ENCODE measurements around the gene MCC.

Gene MCC

DNA sequence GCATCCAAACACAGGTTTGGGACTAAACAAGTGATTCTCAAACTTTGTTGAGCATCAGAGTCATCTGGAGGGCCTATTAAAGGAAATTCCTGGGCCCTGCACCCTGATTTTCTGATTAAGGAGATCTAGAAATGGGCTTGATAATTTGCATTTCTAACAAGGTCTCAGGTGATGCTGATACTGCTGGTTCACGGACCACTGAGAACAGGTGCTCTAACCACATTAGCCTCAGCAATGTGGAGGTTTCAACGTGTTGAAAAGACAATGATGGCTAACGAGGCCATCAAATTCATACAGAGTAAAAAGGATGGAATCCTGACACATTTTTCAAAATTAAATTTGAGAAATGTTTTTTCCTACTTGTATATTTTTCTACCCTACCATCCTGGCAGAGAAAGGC lies 225.6 kb downstream of the MCC start:
- POLR2A ChIA-PET: interaction anchor here (1.2 kb wide), 1 partner anchor 32 kb away, joined by 3 read pairs; no protein-coding TSS in a partner anchor
- CTCF ChIA-PET: interaction anchor here (1.3 kb wide), 1 partner anchor 12 kb away, joined by 3 read pairs; no protein-coding TSS in a partner anchor
- TF ChIP-seq NFRKB (IDR thresholded peaks at IDR 0.05) (no peak), CTBP1 (IDR thresholded peaks at IDR 0.05; ENCODE audit: borderline replicate concordance) (no peak), FOXA1 (IDR thresholded peaks at IDR 0.05) (no peak), ARNT (IDR thresholded peaks at IDR 0.05) (no peak), L3MBTL2 (conservative IDR thresholded peaks at IDR 0.05) (no peak), FOXK2 (IDR thresholded peaks at IDR 0.05) (no peak), TARDBP (IDR thresholded peaks at IDR 0.05) (no peak), ELF4 (IDR thresholded peaks at IDR 0.05) (no peak), BHLHE40 (IDR thresholded peaks at IDR 0.05; ENCODE audit: borderline replicate concordance) (no peak), SUZ12 (IDR thresholded peaks at IDR 0.05) (no peak), LEF1 (IDR thresholded peaks at IDR 0.05; ENCODE audit: borderline replicate concordance) (no peak), FOXM1 (IDR thresholded peaks at IDR 0.05; ENCODE audit: borderline replicate concordance) (no peak), SP1 (IDR thresholded peaks at IDR 0.05) (no peak)
- TF ChIP-seq, protein P1, sequence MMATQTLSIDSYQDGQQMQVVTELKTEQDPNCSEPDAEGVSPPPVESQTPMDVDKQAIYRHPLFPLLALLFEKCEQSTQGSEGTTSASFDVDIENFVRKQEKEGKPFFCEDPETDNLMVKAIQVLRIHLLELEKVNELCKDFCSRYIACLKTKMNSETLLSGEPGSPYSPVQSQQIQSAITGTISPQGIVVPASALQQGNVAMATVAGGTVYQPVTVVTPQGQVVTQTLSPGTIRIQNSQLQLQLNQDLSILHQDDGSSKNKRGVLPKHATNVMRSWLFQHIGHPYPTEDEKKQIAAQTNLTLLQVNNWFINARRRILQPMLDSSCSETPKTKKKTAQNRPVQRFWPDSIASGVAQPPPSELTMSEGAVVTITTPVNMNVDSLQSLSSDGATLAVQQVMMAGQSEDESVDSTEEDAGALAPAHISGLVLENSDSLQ (IDR thresholded peaks at IDR 0.05): no peak
- no peak for DNase-seq (ENCODE audit: extremely low spot score)

DNA sequence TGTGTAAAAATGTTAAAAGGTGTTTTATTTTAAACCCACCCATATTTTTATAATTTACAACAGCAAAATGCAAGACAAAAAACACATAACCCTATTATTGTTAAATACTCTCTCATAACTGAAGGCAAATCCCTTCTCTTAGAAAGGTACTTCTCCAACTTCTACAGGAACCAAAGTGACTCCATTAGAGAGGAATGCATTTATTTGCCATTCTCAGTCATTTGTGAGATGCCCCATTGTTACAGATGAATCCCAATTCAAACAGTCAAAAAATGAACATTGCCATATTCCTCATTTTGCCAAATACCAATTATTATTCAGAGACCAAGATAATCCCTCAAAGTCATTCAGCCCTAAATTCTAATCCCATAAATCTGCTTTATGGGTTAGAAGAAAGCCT lies 229.2 kb downstream of the MCC start:
- TF ChIP-seq NFRKB (IDR thresholded peaks at IDR 0.05): no peak
- no peak for TF ChIP-seq TARDBP (IDR thresholded peaks at IDR 0.05)
- no peak for DNase-seq (ENCODE audit: extremely low spot score)
- ChIA-PET POLR2A (no interaction called here), CTCF (no interaction called here)

DNA sequence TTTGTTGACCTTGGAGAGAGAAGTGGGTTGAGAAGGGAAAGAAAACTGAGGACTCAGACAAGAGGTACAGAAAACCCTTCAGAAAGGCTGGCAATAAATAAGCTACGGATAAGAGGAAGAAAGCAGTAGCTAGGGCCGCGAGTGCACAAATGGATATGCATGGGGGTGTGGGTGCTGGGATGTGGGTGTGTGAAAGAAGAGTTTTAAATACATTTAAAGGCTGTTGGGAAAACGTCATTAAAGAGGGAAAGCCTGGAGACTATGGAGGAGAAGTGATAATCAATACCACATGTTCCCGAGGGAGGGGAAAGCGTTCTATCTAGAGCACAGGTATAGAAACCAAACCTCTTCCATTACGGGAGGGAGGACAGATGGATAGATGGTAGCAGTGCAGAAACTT lies 230.7 kb downstream of the MCC start:
- POLR2A ChIA-PET: interaction anchor here (1.0 kb wide), 1 partner anchor 36 kb away, joined by 3 read pairs; no protein-coding TSS in a partner anchor
- TF ChIP-seq ELF4 (IDR thresholded peaks at IDR 0.05): no peak
- TF ChIP-seq L3MBTL2 (conservative IDR thresholded peaks at IDR 0.05): no peak
- no peak for TF ChIP-seq BHLHE40 (IDR thresholded peaks at IDR 0.05; ENCODE audit: borderline replicate concordance)
- no peak for TF ChIP-seq LEF1 (IDR thresholded peaks at IDR 0.05; ENCODE audit: borderline replicate concordance)
- no peak for TF ChIP-seq HDGF (IDR thresholded peaks at IDR 0.05; ENCODE audit: borderline replicate concordance)
- TF ChIP-seq FOXA1 (IDR thresholded peaks at IDR 0.05): no peak
- TF ChIP-seq CTBP1 (IDR thresholded peaks at IDR 0.05; ENCODE audit: borderline replicate concordance): no peak
- no peak for TF ChIP-seq FOXK2 (IDR thresholded peaks at IDR 0.05)
- TF ChIP-seq FOXM1 (IDR thresholded peaks at IDR 0.05; ENCODE audit: borderline replicate concordance): no peak
- CTCF ChIA-PET: no interaction called here
- DNase-seq (ENCODE audit: extremely low spot score): no peak

DNA sequence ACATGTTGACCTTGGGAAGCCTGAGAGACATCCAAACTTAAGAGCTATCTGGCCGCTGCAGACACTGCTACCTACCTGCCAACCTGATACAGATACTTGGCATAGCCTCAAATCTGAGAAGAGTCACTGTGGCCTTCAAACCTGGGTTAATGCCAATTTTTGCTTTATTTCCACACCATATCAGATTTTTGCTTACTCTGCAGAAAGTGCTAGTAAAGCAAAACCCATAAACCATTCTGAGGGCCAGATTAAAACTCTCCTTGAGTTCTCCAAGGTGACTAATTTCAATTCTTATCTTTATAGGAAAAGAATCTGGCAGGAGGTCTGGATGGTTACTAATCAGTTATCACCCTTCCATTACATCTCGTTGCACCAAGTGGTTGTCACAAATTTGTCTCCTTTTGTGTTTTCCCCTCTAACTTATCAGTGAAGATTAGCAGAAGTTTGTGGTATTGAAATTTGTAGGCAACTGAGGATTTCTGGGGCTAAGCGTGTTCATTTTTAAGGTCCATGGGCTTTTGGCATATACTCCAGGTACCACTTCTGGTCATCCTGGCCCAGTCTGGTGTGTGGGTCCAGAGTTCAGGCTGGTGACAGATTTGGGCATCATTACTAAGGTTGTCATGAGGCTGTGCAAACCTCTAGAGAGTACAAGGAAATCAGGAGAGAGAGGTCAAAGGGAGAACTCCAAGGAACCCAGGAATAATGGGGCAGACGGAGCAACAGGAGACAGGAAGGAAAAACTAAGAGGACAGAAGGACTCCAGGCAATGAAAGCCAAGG lies 231.4 kb downstream of the MCC start:
- no peak for TF ChIP-seq SUZ12 (IDR thresholded peaks at IDR 0.05)
- TF ChIP-seq TARDBP (IDR thresholded peaks at IDR 0.05): no peak
- TF ChIP-seq FOXK2 (IDR thresholded peaks at IDR 0.05): no peak
- no peak for TF ChIP-seq HDGF (IDR thresholded peaks at IDR 0.05; ENCODE audit: borderline replicate concordance)
- TF ChIP-seq BHLHE40 (IDR thresholded peaks at IDR 0.05; ENCODE audit: borderline replicate concordance): no peak
- TF ChIP-seq NFRKB (IDR thresholded peaks at IDR 0.05): no peak
- no peak for TF ChIP-seq ZNF384 (IDR thresholded peaks at IDR 0.05)
- TF ChIP-seq CTBP1 (IDR thresholded peaks at IDR 0.05; ENCODE audit: borderline replicate concordance): no peak
- TF ChIP-seq FOXM1 (IDR thresholded peaks at IDR 0.05; ENCODE audit: borderline replicate concordance): no peak
- no peak for DNase-seq (ENCODE audit: extremely low spot score)
- CTCF ChIA-PET: no interaction called here
- POLR2A ChIA-PET: interaction anchor here (0.8 kb wide), 1 partner anchor 55 kb away, joined by 3 read pairs; no protein-coding TSS in a partner anchor

DNA sequence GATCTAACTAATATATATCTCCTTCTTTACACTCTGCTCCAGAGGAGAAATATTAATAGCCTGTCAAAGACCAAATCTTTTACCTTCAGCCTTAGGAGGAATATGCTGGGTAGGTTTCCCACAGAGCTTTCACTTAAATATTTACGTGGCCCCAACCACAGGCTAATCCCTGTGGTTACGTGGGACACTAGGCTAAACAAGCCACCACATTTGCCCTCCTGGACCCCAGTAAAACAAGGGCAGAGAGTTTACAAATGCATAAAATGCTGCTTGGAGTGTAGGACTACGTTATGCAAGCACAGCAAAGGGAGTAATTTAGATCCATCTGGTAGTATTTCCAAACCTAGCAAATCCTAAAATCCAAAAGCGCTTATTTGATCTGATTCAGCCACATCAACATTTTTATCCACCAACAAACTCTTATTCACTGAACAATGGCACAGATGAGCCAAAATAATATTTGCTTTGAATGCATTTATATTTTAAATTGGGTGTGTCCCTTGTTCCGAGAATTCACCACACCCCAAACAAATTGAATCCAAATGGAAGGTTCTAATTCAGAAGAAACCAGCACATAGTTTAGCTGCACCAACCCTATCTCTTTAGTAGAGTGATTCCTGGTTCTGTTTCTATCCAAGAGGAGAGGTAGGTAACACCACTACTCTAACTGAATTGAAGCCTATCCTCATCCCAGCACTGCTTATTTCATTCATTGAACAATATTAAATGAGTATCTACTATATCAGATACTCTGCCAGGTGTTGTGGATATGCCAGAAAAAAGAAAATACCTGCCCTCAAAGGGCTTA lies 232.5 kb downstream of the MCC start:
- CTCF ChIA-PET: interaction anchor here (0.6 kb wide), 1 partner anchor 156 kb away, joined by 5 read pairs; no protein-coding TSS in a partner anchor
- DNase-seq (ENCODE audit: extremely low spot score): no peak
- no peak for TF ChIP-seq NFRKB (IDR thresholded peaks at IDR 0.05)
- TF ChIP-seq CTBP1 (IDR thresholded peaks at IDR 0.05; ENCODE audit: borderline replicate concordance): no peak
- POLR2A ChIA-PET: interaction anchor here (0.8 to 0.9 kb wide), 2 partner anchors 39 to 54 kb away, joined by 3 read pairs; no protein-coding TSS in a partner anchor

DNA sequence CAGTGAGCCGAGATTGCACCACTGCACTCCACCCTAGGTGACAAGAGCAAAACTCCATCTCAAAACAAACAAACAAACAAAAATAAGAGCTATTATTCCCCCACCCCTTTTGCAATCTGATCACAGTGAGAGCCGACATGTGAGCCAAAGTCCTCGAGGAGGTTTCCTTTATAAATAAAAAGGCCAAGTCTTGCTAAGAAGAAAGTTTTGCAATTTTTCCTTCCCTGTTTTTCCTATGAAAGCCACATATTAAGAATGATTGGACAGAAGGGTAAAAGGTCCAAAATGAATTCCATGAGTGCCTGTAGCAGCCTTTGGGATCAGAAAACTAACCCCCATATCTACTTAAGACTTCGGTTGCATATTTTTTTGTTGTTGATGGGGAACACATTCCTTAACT lies 233.1 kb downstream of the MCC start:
- ChIA-PET CTCF (no interaction called here), POLR2A (interaction anchor here (0.9 kb wide), 1 partner anchor 40 kb away, joined by 3 read pairs; no protein-coding TSS in a partner anchor)
- DNase-seq (ENCODE audit: extremely low spot score): no peak
- TF ChIP-seq SP1 (IDR thresholded peaks at IDR 0.05): no peak
- TF ChIP-seq ZNF384 (IDR thresholded peaks at IDR 0.05): no peak
- no peak for TF ChIP-seq ARNT (IDR thresholded peaks at IDR 0.05)
- TF ChIP-seq SUZ12 (IDR thresholded peaks at IDR 0.05): no peak
- no peak for TF ChIP-seq FOXK2 (IDR thresholded peaks at IDR 0.05)
- TF ChIP-seq CTBP1 (IDR thresholded peaks at IDR 0.05; ENCODE audit: borderline replicate concordance): no peak

DNA sequence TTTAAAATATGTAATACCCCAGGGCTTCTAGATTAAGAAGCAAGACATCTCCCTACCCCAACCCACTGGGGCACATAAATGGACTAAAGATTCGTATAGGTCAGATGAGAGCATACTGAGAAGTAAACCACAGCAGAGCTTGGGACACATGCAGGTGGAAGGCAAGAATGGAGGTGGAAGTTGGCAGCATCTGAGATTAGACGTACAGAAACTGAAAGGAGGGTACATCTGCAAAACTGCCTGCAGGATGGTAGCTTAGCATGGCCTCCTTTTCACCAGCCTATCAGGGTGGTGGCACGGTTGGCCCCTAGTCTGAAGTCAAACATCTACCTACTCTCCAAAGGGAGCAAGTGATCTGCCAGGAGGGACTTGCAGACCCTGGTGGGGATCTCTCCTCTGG lies 235.2 kb downstream of the MCC start:
- no peak for TF ChIP-seq L3MBTL2 (conservative IDR thresholded peaks at IDR 0.05)
- no peak for TF ChIP-seq NFRKB (IDR thresholded peaks at IDR 0.05)
- TF ChIP-seq CTBP1 (IDR thresholded peaks at IDR 0.05; ENCODE audit: borderline replicate concordance): no peak
- TF ChIP-seq ELF4 (IDR thresholded peaks at IDR 0.05): no peak
- TF ChIP-seq FOXK2 (IDR thresholded peaks at IDR 0.05): no peak
- TF ChIP-seq BHLHE40 (IDR thresholded peaks at IDR 0.05; ENCODE audit: borderline replicate concordance): no peak
- ChIA-PET CTCF (interaction anchor here (0.8 kb wide), 1 partner anchor 25 kb away, joined by 3 read pairs; no protein-coding TSS in a partner anchor), POLR2A (interaction anchor here (0.9 kb wide), 1 partner anchor 277 kb away, joined by 3 read pairs; the partner anchor contains the start of gene DCP2)
- DNase-seq (ENCODE audit: extremely low spot score): no peak
